GM21423 (cell line): ENCODE results near the gene SLC35E1.
"Not testable (repeated sequence)": the region's sequence is repeated elsewhere in the genome, so short reads cannot be mapped to it uniquely, and the experiment has no call there.

ENCODE experiments used
- ATAC-seq: cut with Tn5 transposase; IDR thresholded peaks from one replicate; pipeline ENCODE4 v1.9.1; 2021; ENCODE audit warnings: mild to moderate bottlenecking, moderate library complexity; ENCODE audit not compliant: unreplicated experiment

The SLC35E1 gene

GRCh38 chr19:16554776-16555175 is 17.4 kb downstream of the SLC35E1 start:
- ATAC-seq = no peak

GRCh38 chr19:16551902-16552301 is 20.3 kb downstream of the SLC35E1 start:
- ATAC-seq = not testable (repeated sequence)

- no peak for ATAC-seq
Measured at GRCh38 chr19:16548956-16549355, 23.3 kb downstream of the SLC35E1 start.

GRCh38 chr19:16544473-16545231 is 27.6 kb downstream of the SLC35E1 start:
- no peak for ATAC-seq

- ATAC-seq = not testable (repeated sequence)
Measured at GRCh38 chr19:16543734-16544133, 28.5 kb downstream of the SLC35E1 start.

GRCh38 chr19:16542910-16543472 is 29.2 kb downstream of the SLC35E1 start:
- ATAC-seq = no peak

- ATAC-seq = peak; percentile 78
Measured at GRCh38 chr19:16542045-16542909, 29.9 kb downstream of the SLC35E1 start, which contains the start of gene CHERP. Gene CHERP (minus strand): TSS chr19:16542437. CDS start chr19:16542378, 59 bp downstream.

GRCh38 chr19:16541526-16542044 is 30.6 kb downstream of the SLC35E1 start:
- ATAC-seq = no peak

GRCh38 chr19:16540948-16541347 is 31.3 kb downstream of the SLC35E1 start:
- no peak for ATAC-seq

- ATAC-seq = no peak
Measured at GRCh38 chr19:16537111-16537510, 35.1 kb downstream of the SLC35E1 start.

GRCh38 chr19:16536130-16536529 is 36.1 kb downstream of the SLC35E1 start:
- ATAC-seq = no peak

- no peak for ATAC-seq
Measured at GRCh38 chr19:16535381-16535780, 36.8 kb downstream of the SLC35E1 start.

- ATAC-seq = no peak
Measured at GRCh38 chr19:16532440-16533234, 39.6 kb downstream of the SLC35E1 start.

- no peak for ATAC-seq
Measured at GRCh38 chr19:16531380-16531669, 40.9 kb downstream of the SLC35E1 start.

GRCh38 chr19:16530540-16531379 is 41.5 kb downstream of the SLC35E1 start:
- no peak for ATAC-seq

- no peak for ATAC-seq
Measured at GRCh38 chr19:16529466-16530144, 42.6 kb downstream of the SLC35E1 start.

- ATAC-seq = no peak
Measured at GRCh38 chr19:16527971-16528521, 44.2 kb downstream of the SLC35E1 start.

- no peak for ATAC-seq
Measured at GRCh38 chr19:16527334-16527935, 44.8 kb downstream of the SLC35E1 start.
